ENCODE data around the gene DPY19L1. TPM values are rescaled to one million over a fixed set of nuclear protein-coding genes. Genes with fewer than 3 reads are reported as not detected.
"Not testable (repeated sequence)": the region's sequence is repeated elsewhere in the genome, so short reads cannot be mapped to it uniquely, and the experiment has no call there.

The DPY19L1 gene
- total RNA-seq, 1 experiment from 2014 or later, result 14.3 TPM

GRCh38 chr7:34973400-34973760 lies 63.9 kb downstream of the DPY19L1 start:
- Mint-ChIP-seq H3K4me1 (no peaks in the 10 kb centered on the region), H3K36me3 (ENCODE audit: insufficient read depth in 1 of 3, low read depth in 3 of 3) (peaks cover 10 to 13% (median 11%) of the 10 kb centered on the region in 3 experiments), H3K27me3 (ENCODE audit: low read depth) (no peaks in the 10 kb centered on the region), H3K4me3 (no peak overlapping the region), H3K9me3 (no peaks in the 10 kb centered on the region), H3K27ac (no peak overlapping the region)
- no peak for TF ChIP-seq CTCF (conservative IDR thresholded peaks at IDR 0.05)
- WGBS (ENCODE audit: extremely low coverage, insufficient read length, low lambda C conversion rate), result no CpG with 5 or more reads among the region's 3 CpGs
- Histone ChIP-seq H3K4me2 (ENCODE audit: insufficient read depth, insufficient read length, low read length) (no peak overlapping the region), H2BK15ac (ENCODE audit: low read depth, low read length) (no peak overlapping the region), H3K23ac (ENCODE audit: insufficient read length, low read depth, low read length) (no peak overlapping the region), H3K9ac (ENCODE audit: extremely low read depth, insufficient read length, low read length) (no peak overlapping the region), H3K56ac (ENCODE audit: insufficient read length, low read depth, low read length) (no peak overlapping the region), H2BK20ac (ENCODE audit: low read depth, low read length, poor library complexity, severe bottlenecking) (no peak overlapping the region), H4K5ac (ENCODE audit: insufficient read length, low read depth, low read length) (no peak overlapping the region), H2BK120ac (ENCODE audit: low read depth, low read length, poor library complexity, severe bottlenecking) (no peak overlapping the region), H3K23me2 (ENCODE audit: insufficient read length, low read depth, low read length, poor library complexity, severe bottlenecking) (no peaks in the 10 kb centered on the region), H4K20me1 (ENCODE audit: control insufficient read depth, insufficient read depth, insufficient read length) (no peaks in the 10 kb centered on the region), H3K27ac (ENCODE audit: insufficient read length, low read depth, low read length) (no peak overlapping the region), H3K27me3 (ENCODE audit: insufficient read depth, low read length) (no peaks in the 10 kb centered on the region), H2AK5ac (ENCODE audit: insufficient read length, low read length) (no peak overlapping the region), H3K4ac (ENCODE audit: low read depth, low read length) (no peak overlapping the region), H3K79me1 (ENCODE audit: insufficient read depth, low read depth, low read length, poor library complexity, severe bottlenecking) (no peaks in the 10 kb centered on the region), H4K8ac (replicated peaks; ENCODE audit: insufficient read length, low read depth, low read length) (no peak overlapping the region), H2BK5ac (ENCODE audit: insufficient read length, low read length) (no peak overlapping the region), H3T11ph (ENCODE audit: low read length) (no peak overlapping the region), H3K79me2 (ENCODE audit: insufficient read depth, low read length) (no peaks in the 10 kb centered on the region), H2AFZ (ENCODE audit: low read length) (no peak overlapping the region), H3K18ac (ENCODE audit: insufficient read length, low read depth, low read length) (no peak overlapping the region), H4K91ac (ENCODE audit: insufficient read length, low read depth, low read length) (no peak overlapping the region), H3K4me1 (ENCODE audit: insufficient read depth, low read length) (no peaks in the 10 kb centered on the region), H2BK12ac (ENCODE audit: insufficient read length, low read depth, low read length) (no peak overlapping the region), H3K9me3 (ENCODE audit: control insufficient read depth, low read depth, low read length) (no peaks in the 10 kb centered on the region), H3K14ac (ENCODE audit: insufficient read depth, low read length) (no peak overlapping the region)
- no peak for DNase-seq

GRCh38 chr7:34972739-34973399 lies 64.4 kb downstream of the DPY19L1 start:
- not testable (repeated sequence) for H3K4me3 Mint-ChIP-seq

More at GRCh38 chr7:34972739-34973399, 64.4 kb downstream of the DPY19L1 start:
- not testable (repeated sequence) for H3K23me2 ChIP-seq (ENCODE audit: insufficient read length, low read depth, low read length, poor library complexity, severe bottlenecking); H4K8ac ChIP-seq (replicated peaks; ENCODE audit: insufficient read length, low read depth, low read length); H2AK5ac ChIP-seq (ENCODE audit: insufficient read length, low read length); H3K56ac ChIP-seq (ENCODE audit: insufficient read length, low read depth, low read length); DNase-seq; H3K4me1 ChIP-seq (ENCODE audit: insufficient read depth, low read length); H3K79me2 ChIP-seq (ENCODE audit: insufficient read depth, low read length); H3K4me1 Mint-ChIP-seq; H3T11ph ChIP-seq (ENCODE audit: low read length); H3K4me2 ChIP-seq (ENCODE audit: insufficient read depth, insufficient read length, low read length); H4K20me1 ChIP-seq (ENCODE audit: control insufficient read depth, insufficient read depth, insufficient read length); H2BK5ac ChIP-seq (ENCODE audit: insufficient read length, low read length); H3K27me3 ChIP-seq (ENCODE audit: insufficient read depth, low read length); H3K27ac Mint-ChIP-seq; H2BK15ac ChIP-seq (ENCODE audit: low read depth, low read length); H3K27me3 Mint-ChIP-seq (ENCODE audit: low read depth); H2BK120ac ChIP-seq (ENCODE audit: low read depth, low read length, poor library complexity, severe bottlenecking); H3K14ac ChIP-seq (ENCODE audit: insufficient read depth, low read length); H3K9ac ChIP-seq (ENCODE audit: extremely low read depth, insufficient read length, low read length); H3K23ac ChIP-seq (ENCODE audit: insufficient read length, low read depth, low read length); H4K5ac ChIP-seq (ENCODE audit: insufficient read length, low read depth, low read length); H2AFZ ChIP-seq (ENCODE audit: low read length); H2BK20ac ChIP-seq (ENCODE audit: low read depth, low read length, poor library complexity, severe bottlenecking); H2BK12ac ChIP-seq (ENCODE audit: insufficient read length, low read depth, low read length); H3K9me3 ChIP-seq (ENCODE audit: control insufficient read depth, low read depth, low read length); H3K27ac ChIP-seq (ENCODE audit: insufficient read length, low read depth, low read length); H3K18ac ChIP-seq (ENCODE audit: insufficient read length, low read depth, low read length); H3K4ac ChIP-seq (ENCODE audit: low read depth, low read length); H3K79me1 ChIP-seq (ENCODE audit: insufficient read depth, low read depth, low read length, poor library complexity, severe bottlenecking); H4K91ac ChIP-seq (ENCODE audit: insufficient read length, low read depth, low read length); H3K9me3 Mint-ChIP-seq
- peaks cover 10 to 13% (median 11%) of the 10 kb centered on the region in 3 experiments for H3K36me3 Mint-ChIP-seq (ENCODE audit: insufficient read depth in 1 of 3, low read depth in 3 of 3)
- no CpG with 5 or more reads among the region's 1 CpG for WGBS (ENCODE audit: extremely low coverage, insufficient read length, low lambda C conversion rate)

Measured in H9 (cell line).